ENCODE results near the gene TRAPPC11. TPM values are rescaled to one million over a fixed set of nuclear protein-coding genes. Genes with fewer than 3 reads are reported as not detected.

The TRAPPC11 gene
- polyA plus RNA-seq, 1 donor from 2014 or later, result 78.1 TPM

GRCh38 chr4:183670960-183671555 lies 12.0 kb downstream of the TRAPPC11 start:
- Histone ChIP-seq H3K9me3 (ENCODE audit: low read length) (no peaks in the 10 kb centered on the region), H3F3A (ENCODE audit: insufficient read depth, low read length, poor library complexity, severe bottlenecking) (no peaks in the 10 kb centered on the region), H2AFZ (ENCODE audit: low read depth, low read length) (no peak overlapping the region), H3K36me3 (ENCODE audit: insufficient read depth, low read length) (peaks cover 27% of the 10 kb centered on the region), H3K4me2 (ENCODE audit: low read length) (no peak overlapping the region), H3K79me2 (replicated peaks; ENCODE audit: insufficient read depth, low read length) (no peaks in the 10 kb centered on the region), H4K20me1 (ENCODE audit: insufficient read depth) (no peaks in the 10 kb centered on the region), H3K9me2 (ENCODE audit: insufficient read depth, low read length) (no peaks in the 10 kb centered on the region), H3K9ac (ENCODE audit: low read length) (no peak overlapping the region), H3K27me3 (ENCODE audit: insufficient read depth, low read depth, low read length) (no peaks in the 10 kb centered on the region), H3K4me3 (ENCODE audit: low read length) (no peak overlapping the region), H3K27ac (ENCODE audit: low read length) (no peak overlapping the region)
- TF ChIP-seq SMC3 (conservative IDR thresholded peaks at IDR 0.05; ENCODE audit: poor library complexity) (no peak), RAD21 (conservative IDR thresholded peaks at IDR 0.05) (no peak), POLR2AphosphoS5 (IDR thresholded peaks at IDR 0.05) (no peak)

DNA sequence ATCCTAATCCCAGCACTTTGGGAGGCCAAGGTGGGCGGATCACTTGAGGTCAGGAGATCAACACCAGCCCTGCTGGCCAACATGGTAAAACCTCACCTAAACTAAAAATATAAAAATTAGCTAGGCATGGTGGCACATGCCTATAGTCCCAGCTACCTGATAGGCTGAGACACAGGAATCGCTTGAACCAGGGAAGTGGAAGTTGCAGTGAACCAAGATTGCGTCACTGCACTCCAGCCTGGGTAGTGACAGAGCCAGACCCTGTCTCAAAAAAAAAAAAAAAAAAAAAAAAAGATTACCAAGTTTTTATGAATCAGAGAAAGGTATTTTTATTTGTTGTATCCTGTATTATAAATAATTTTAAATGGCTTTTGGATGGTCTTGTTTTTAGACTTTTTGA lies 15.1 kb downstream of the TRAPPC11 start:
- no peaks in the 10 kb centered on the region for H3K27me3 ChIP-seq (ENCODE audit: insufficient read depth, low read depth, low read length)
- H3K9me3 ChIP-seq (ENCODE audit: low read length), result no peaks in the 10 kb centered on the region
- H3K4me2 ChIP-seq (ENCODE audit: low read length), result no peak overlapping the region
- no peak overlapping the region for H2AFZ ChIP-seq (ENCODE audit: low read depth, low read length)
- no peak overlapping the region for H3K27ac ChIP-seq (ENCODE audit: low read length)
- TF ChIP-seq TAF1 (IDR thresholded peaks at IDR 0.05; ENCODE audit: low read depth) (no peak), EP300 (conservative IDR thresholded peaks at IDR 0.05; ENCODE audit: poor library complexity, severe bottlenecking) (no peak), RAD21 (conservative IDR thresholded peaks at IDR 0.05) (no peak), POLR2AphosphoS5 (IDR thresholded peaks at IDR 0.05) (no peak), REST (IDR thresholded peaks at IDR 0.05; ENCODE audit: borderline replicate concordance) (no peak), EZH2 (IDR thresholded peaks at IDR 0.05; ENCODE audit: borderline replicate concordance, insufficient read depth, low read length, poor library complexity, severe bottlenecking) (no peak), SMC3 (conservative IDR thresholded peaks at IDR 0.05; ENCODE audit: poor library complexity) (no peak)
- TF ChIP-seq, protein P1, sequence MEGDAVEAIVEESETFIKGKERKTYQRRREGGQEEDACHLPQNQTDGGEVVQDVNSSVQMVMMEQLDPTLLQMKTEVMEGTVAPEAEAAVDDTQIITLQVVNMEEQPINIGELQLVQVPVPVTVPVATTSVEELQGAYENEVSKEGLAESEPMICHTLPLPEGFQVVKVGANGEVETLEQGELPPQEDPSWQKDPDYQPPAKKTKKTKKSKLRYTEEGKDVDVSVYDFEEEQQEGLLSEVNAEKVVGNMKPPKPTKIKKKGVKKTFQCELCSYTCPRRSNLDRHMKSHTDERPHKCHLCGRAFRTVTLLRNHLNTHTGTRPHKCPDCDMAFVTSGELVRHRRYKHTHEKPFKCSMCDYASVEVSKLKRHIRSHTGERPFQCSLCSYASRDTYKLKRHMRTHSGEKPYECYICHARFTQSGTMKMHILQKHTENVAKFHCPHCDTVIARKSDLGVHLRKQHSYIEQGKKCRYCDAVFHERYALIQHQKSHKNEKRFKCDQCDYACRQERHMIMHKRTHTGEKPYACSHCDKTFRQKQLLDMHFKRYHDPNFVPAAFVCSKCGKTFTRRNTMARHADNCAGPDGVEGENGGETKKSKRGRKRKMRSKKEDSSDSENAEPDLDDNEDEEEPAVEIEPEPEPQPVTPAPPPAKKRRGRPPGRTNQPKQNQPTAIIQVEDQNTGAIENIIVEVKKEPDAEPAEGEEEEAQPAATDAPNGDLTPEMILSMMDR (IDR thresholded peaks at IDR 0.05; ENCODE audit: poor library complexity, severe bottlenecking), result no peak
- no peaks in the 10 kb centered on the region for H3K9me2 ChIP-seq (ENCODE audit: insufficient read depth, low read length)
- no peak overlapping the region for H3K4me3 ChIP-seq (ENCODE audit: low read length)
- no peaks in the 10 kb centered on the region for H3F3A ChIP-seq (ENCODE audit: insufficient read depth, low read length, poor library complexity, severe bottlenecking)
- no peak overlapping the region for H3K9ac ChIP-seq (ENCODE audit: low read length)
- no peaks in the 10 kb centered on the region for H3K79me2 ChIP-seq (replicated peaks; ENCODE audit: insufficient read depth, low read length)
- peaks cover 13% of the 10 kb centered on the region for H3K36me3 ChIP-seq (ENCODE audit: insufficient read depth, low read length)
- H4K20me1 ChIP-seq (ENCODE audit: insufficient read depth), result no peaks in the 10 kb centered on the region

- Histone ChIP-seq H3K36me3 (ENCODE audit: insufficient read depth, low read length) (peaks cover 18% of the 10 kb centered on the region), H3K9me3 (ENCODE audit: low read length) (no peaks in the 10 kb centered on the region), H3F3A (ENCODE audit: insufficient read depth, low read length, poor library complexity, severe bottlenecking) (no peaks in the 10 kb centered on the region), H3K9ac (ENCODE audit: low read length) (no peak overlapping the region), H3K4me3 (ENCODE audit: low read length) (no peak overlapping the region), H3K79me2 (replicated peaks; ENCODE audit: insufficient read depth, low read length) (no peaks in the 10 kb centered on the region), H3K9me2 (ENCODE audit: insufficient read depth, low read length) (no peaks in the 10 kb centered on the region), H4K20me1 (ENCODE audit: insufficient read depth) (no peaks in the 10 kb centered on the region), H3K27me3 (ENCODE audit: insufficient read depth, low read depth, low read length) (no peaks in the 10 kb centered on the region), H2AFZ (ENCODE audit: low read depth, low read length) (no peak overlapping the region), H3K4me2 (ENCODE audit: low read length) (no peak overlapping the region), H3K27ac (ENCODE audit: low read length) (no peak overlapping the region)
- TF ChIP-seq SMC3 (conservative IDR thresholded peaks at IDR 0.05; ENCODE audit: poor library complexity), result no peak
- no peak for TF ChIP-seq EZH2 (IDR thresholded peaks at IDR 0.05; ENCODE audit: borderline replicate concordance, insufficient read depth, low read length, poor library complexity, severe bottlenecking)
- no peak for TF ChIP-seq TAF1 (IDR thresholded peaks at IDR 0.05; ENCODE audit: low read depth)
- no peak for TF ChIP-seq REST (IDR thresholded peaks at IDR 0.05; ENCODE audit: borderline replicate concordance)
- TF ChIP-seq EP300 (conservative IDR thresholded peaks at IDR 0.05; ENCODE audit: poor library complexity, severe bottlenecking), result no peak
- TF ChIP-seq RAD21 (conservative IDR thresholded peaks at IDR 0.05), result no peak
- TF ChIP-seq POLR2AphosphoS5 (IDR thresholded peaks at IDR 0.05), result no peak
- no peak for TF ChIP-seq MXI1 (conservative IDR thresholded peaks at IDR 0.05; ENCODE audit: poor library complexity, severe bottlenecking)
Observed at GRCh38 chr4:183675625-183676024, 16.5 kb downstream of the TRAPPC11 start.
